Measurements from ENCODE around the gene IFIT2.
"Not testable (repeated sequence)": the region's sequence is repeated elsewhere in the genome, so short reads cannot be mapped to it uniquely, and the experiment has no call there.

The IFIT2 gene

GRCh38 chr10:89343089-89343767 is 41.4 kb downstream of the IFIT2 start:
- no peak for DNase-seq

- no peak for DNase-seq
Observed at GRCh38 chr10:89344156-89344555, 42.3 kb downstream of the IFIT2 start.

DNA sequence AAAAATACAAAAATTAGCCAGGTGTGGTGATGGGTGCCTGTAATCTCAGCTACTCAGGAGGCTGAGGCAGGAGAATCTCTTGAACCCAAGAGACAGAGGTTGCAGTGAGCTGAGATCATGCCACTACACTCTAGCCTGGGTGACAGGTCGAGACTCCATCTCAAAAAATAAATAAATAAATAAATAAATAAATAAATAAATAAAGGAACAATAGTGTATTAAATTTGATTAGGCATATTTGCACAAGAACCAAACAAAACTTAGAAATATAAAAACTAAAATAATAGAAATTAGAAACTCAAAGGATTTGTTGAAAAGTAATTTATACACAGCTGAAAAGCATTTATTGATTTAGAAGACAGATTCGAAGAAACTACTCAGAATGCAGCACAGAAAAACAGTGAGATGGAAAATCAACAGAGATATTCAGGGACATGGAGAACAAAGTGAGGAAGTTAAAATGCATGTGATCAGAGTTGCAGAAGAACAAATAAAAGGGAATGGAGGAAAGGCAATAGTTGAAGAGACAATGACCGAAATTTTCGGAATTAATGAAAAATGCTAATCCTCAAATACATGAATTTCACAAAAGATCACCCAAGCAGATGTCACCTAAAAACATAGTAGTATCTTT is 43.6 kb downstream of the IFIT2 start:
- no peak for DNase-seq

GRCh38 chr10:89346405-89347254 is 44.8 kb downstream of the IFIT2 start:
- no peak for DNase-seq

GRCh38 chr10:89347701-89348457 is 46.0 kb downstream of the IFIT2 start:
- DNase-seq = no peak

DNA sequence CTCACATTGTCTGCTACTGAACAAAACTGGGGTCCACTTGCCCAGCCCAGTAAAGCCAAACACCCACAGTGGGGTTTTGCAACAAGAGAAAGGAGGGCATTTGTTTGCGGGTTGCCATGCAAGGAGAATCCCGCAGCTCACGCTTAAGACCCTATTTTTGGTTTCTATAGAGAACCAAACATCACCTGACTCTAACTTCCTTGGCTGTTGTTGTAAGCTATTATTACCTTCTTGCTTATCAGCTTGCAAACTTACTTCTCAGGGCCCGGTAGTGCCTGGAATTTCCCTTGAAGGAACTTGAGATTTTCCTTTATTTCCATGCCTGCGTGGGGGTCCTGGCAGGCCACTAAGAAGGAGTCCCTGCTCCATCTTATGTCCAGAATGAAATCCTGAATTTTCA is 46.6 kb downstream of the IFIT2 start:
- no peak for DNase-seq

GRCh38 chr10:89348975-89349374 is 47.1 kb downstream of the IFIT2 start:
- DNase-seq = no peak

GRCh38 chr10:89350631-89351315 is 48.9 kb downstream of the IFIT2 start:
- not testable (repeated sequence) for DNase-seq

GRCh38 chr10:89351412-89351779 is 49.5 kb downstream of the IFIT2 start:
- no peak for DNase-seq

DNA sequence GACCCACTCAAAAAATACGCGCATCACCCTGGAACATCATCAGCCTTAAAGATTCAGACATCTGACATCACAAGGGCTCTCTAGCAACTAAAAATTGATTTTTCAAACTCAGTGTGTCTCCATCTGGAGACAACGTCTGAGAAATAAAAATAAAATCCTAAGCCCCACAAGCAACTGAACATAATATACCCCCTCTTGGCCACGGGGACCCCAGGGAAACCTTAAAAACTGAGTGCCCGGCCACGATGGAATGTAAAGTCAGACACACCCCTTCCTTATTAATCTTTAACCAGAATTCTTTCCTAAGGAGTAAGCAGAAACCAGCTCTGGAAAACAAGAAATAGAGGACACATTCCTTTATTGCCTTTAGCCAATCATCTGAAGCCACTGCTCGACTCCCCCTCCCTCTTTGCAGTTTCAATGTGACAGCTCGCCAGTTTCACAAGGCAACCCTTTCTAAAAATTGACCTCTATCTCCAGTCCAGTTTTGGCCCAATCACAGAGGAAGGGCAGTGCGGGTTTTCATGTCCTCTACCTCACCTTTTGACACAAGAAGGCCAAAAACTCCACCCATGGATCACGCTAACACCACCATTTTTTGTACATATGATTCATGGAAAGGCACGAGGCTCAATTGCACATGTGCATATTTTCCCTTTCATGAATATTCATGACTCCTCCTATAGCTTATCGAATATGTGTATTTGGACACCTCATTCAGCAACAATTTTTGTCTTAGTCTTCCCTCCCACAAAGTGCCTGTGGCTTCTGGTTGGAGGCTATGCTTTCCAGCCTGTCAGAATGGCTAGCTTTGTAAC is 50.1 kb downstream of the IFIT2 start:
- DNase-seq = no peak

DNA sequence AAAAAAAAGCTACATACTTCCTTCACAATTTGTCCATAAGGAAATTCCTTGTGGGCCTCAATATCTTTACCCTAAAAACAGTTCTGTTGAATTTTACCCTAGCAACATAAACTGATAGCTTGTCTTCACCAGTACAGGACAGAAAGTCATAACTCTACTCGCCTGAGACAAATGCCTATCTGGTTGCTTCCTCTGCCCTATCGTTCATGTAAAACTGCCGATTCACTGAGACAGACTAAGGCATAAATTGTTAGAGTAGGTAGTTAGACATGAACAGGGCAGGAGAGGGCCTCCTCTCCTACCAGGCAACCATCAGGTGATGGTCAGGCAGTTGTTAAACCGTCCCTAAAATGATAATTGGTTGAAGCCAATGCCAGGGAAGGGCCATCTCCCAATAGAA is 51.0 kb downstream of the IFIT2 start:
- no peak for DNase-seq

DNA sequence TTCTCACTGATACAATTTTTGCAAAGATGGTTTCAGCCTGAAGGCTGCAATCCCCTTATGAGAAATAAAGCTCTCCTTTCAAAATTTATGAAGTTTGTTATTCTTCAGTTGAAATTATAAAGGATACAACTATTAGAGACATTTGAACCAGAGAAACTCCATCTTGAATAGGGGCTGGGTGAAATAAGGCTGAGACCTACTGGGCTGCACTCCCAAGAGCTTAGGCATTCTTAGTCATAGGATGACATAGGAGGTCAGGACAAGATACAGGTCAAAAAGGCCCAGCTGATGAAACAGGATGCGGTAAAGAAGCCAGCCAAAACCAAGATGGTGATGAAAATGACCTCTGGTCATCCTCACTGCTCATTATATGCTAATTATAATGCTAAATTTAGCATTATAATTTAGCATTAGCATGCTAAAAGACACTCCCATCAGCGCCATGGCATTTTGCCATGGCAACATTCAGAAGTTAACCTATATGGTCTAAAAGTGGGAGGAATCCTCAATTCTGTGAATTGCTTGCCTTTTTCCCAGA is 53.6 kb downstream of the IFIT2 start:
- no peak for DNase-seq

DNA sequence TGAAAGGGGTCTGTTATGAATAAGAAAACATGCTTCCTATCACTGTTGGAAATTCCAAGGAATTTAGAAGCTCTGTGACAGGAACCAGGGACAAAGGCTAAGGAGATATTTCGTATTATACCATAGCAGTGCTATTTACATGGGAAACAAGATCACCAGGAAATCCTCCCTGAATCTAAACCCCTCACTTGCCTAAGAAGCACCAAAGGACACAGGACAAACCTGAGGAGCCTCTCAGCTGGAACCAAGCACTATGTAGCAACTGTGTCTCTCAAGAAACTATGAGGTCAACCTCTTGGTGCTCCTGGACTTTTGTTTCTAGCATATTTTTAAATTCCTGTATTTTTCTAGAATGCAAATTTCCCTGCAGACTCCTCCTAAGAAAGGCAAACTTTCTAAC is 55.2 kb downstream of the IFIT2 start:
- DNase-seq = no peak

DNA sequence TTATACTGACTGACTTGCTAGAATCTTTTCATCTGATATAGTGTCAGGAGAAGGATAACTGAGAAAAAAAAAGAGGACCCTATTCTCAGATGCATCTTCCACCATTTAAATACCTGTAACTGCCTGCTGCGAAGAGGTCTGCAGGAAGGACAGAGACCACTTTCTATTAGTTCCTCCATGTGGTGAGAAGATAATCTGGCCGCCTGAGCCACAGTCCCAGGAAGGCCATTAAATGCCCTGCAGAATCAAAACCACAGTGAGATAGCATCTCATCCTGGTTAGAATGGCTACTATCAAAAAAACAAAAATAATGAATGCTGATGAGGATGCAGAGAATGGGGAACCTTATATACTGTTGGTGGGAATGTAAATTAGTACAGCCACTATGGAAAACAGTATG is 56.1 kb downstream of the IFIT2 start:
- no peak for DNase-seq

Measured in NCI-H774 (cell line).